LHCN-M2 (cell line): ENCODE data around the gene PHLDB1. TPM values are rescaled to one million over a fixed set of nuclear protein-coding genes. Genes with fewer than 3 reads are reported as not detected.

Experiments
- total RNA-seq: library from RNA; depleted of rRNA; stranded (reverse); fragments of >200 nt; gene quantifications from 2 replicates; pipeline ENCODE4 v1.2.3, GENCODE V29; 2014; rRNA removed

The PHLDB1 gene
- total RNA-seq, 1 experiment from 2014 or later, result 79.0 TPM

Other genes starting within 250 kb of the PHLDB1 start
- gene UBE4A, start 248.0 kb upstream of the PHLDB1 start, total RNA-seq, result 41.7 and 48.5 TPM in 2 replicates
- gene ATP5MG, start 206.0 kb upstream of the PHLDB1 start, total RNA-seq, result 31.6 and 42.5 TPM in 2 replicates
- 26.5 and 28.1 TPM in 2 replicates for gene KMT2A, start 171.1 kb upstream of the PHLDB1 start, total RNA-seq
- gene TTC36, start 80.1 kb upstream of the PHLDB1 start, total RNA-seq, result 0.32 and 0.86 TPM in 2 replicates
- gene TMEM25, start 76.4 kb upstream of the PHLDB1 start, total RNA-seq, result 4.6 and 14.1 TPM in 2 replicates
- gene IFT46, start 41.7 kb upstream of the PHLDB1 start, total RNA-seq, result 47.0 and 75.3 TPM in 2 replicates
- 149 and 156 TPM in 2 replicates for gene ARCN1, start 35.2 kb upstream of the PHLDB1 start, total RNA-seq
- not detected in 2 replicates for gene TREH, start 72.0 kb downstream of the PHLDB1 start, total RNA-seq
- gene DDX6, start 183.5 kb downstream of the PHLDB1 start, total RNA-seq, result 71.0 and 86.1 TPM in 2 replicates